ENCODE results near the gene SUGCT.

GRCh38 chr7:40148671-40149070 lies 13.9 kb downstream of the SUGCT start:
- TF ChIP-seq CTCF (conservative IDR thresholded peaks at IDR 0.05) (no peak), ZFX (IDR thresholded peaks at IDR 0.05) (no peak)

All from C4-2B (cell line).